ENCODE results near the gene HSP90AB1. TPM values are rescaled to one million over a fixed set of nuclear protein-coding genes. Genes with fewer than 3 reads are reported as not detected.
"Not testable (repeated sequence)": the region's sequence is repeated elsewhere in the genome, so short reads cannot be mapped to it uniquely, and the experiment has no call there.

Gene HSP90AB1
- total RNA-seq, 4 donors from 2014 or later: 336 to 897 (median 564) TPM

- intact Hi-C loops (cut with DNase I; ENCODE audit: low total_unique reads): no loop called here
- Histone ChIP-seq H3K4me1 (peaks cover 0 to 17% of the 10 kb centered on the region in 2 donors), H3K36me3 (no peaks in the 10 kb centered on the region), H3K27ac (peak overlapping the region; percentile 85 to 91), H3K9me3 (no peaks in the 10 kb centered on the region), H3K4me3 (no peak overlapping the region), H3K27me3 (no peaks in the 10 kb centered on the region)
- no peak for TF ChIP-seq POLR2A (IDR thresholded peaks at IDR 0.05)
- no peak for TF ChIP-seq CTCF (IDR thresholded peaks at IDR 0.05)
- DNase-seq: no peak
These were observed 18.5 kb upstream of the HSP90AB1 start for GRCh38 chr6:44228433-44228832.

DNA sequence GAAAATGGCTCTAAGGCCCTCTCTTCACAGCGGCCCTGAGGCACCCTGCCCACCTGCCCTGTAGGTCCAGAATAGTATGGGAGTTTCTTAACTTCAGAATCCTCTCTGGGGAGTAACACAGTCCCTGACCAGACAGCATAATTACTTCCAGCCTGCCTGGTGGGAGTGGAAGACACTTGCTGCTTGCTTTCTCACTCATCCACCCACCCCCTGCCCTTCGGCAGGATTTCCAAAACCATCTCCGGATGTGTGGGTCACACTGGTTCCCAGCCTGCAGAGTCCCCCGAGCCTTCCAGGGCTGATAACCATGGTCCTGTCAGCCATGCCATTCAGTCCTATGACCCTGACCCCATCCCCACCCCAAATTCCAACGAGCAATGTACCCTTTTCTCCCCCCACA is 18.1 kb upstream of the HSP90AB1 start:
- intact Hi-C loops (cut with DNase I; ENCODE audit: low total_unique reads): no loop called here
- no peak for TF ChIP-seq CTCF (IDR thresholded peaks at IDR 0.05)
- no peak for TF ChIP-seq POLR2A (IDR thresholded peaks at IDR 0.05)
- Histone ChIP-seq H3K9me3 (no peaks in the 10 kb centered on the region), H3K27ac (peak overlapping the region; percentile 85 to 91), H3K27me3 (no peaks in the 10 kb centered on the region), H3K36me3 (no peaks in the 10 kb centered on the region), H3K4me1 (peaks cover 0 to 21% of the 10 kb centered on the region in 2 donors), H3K4me3 (no peak overlapping the region)
- DNase-seq: no peak

- peaks cover 0 to 27% of the 10 kb centered on the region in 2 donors for H3K4me1 ChIP-seq
- intact Hi-C loops (cut with DNase I; ENCODE audit: low total_unique reads): loop anchor here (10.0 kb wide), 1 partner anchor 55 kb away; no protein-coding TSS in a partner anchor
- no peak overlapping the region for H3K4me3 ChIP-seq
- no peak for TF ChIP-seq POLR2A (IDR thresholded peaks at IDR 0.05)
- TF ChIP-seq CTCF (IDR thresholded peaks at IDR 0.05): no peak
- no peak for DNase-seq
- H3K36me3 ChIP-seq: no peaks in the 10 kb centered on the region
- H3K27me3 ChIP-seq: no peaks in the 10 kb centered on the region
- H3K27ac ChIP-seq: peak overlapping the region in 1 of 2 donors; percentile 91
- no peaks in the 10 kb centered on the region for H3K9me3 ChIP-seq
These were observed 17.4 kb upstream of the HSP90AB1 start for GRCh38 chr6:44229376-44230033.

GRCh38 chr6:44230034-44230675 is 16.7 kb upstream of the HSP90AB1 start:
- H3K36me3 ChIP-seq: no peaks in the 10 kb centered on the region
- intact Hi-C loops (cut with DNase I; ENCODE audit: low total_unique reads): loop anchor here (10.0 kb wide), 1 partner anchor 55 kb away; no protein-coding TSS in a partner anchor

GRCh38 chr6:44231426-44231825 is 15.5 kb upstream of the HSP90AB1 start:
- H3K27me3 ChIP-seq, H3K36me3 ChIP-seq, H3K9me3 ChIP-seq, H3K4me3 ChIP-seq, DNase-seq: not testable (repeated sequence)
- intact Hi-C loops (cut with DNase I; ENCODE audit: low total_unique reads): loop anchor here (10.0 kb wide), 1 partner anchor 57 kb away; no protein-coding TSS in a partner anchor
- H3K27ac ChIP-seq: peak overlapping the region in 1 of 2 donors; percentile 34
- peaks cover 10 to 37% of the 10 kb centered on the region in 2 donors for H3K4me1 ChIP-seq

More at GRCh38 chr6:44230034-44230675, 16.7 kb upstream of the HSP90AB1 start:
- Histone ChIP-seq H3K4me1 (peaks cover 5 to 34% of the 10 kb centered on the region in 2 donors), H3K27ac (peak overlapping the region in 1 of 2 donors; percentile 1), H3K9me3 (no peaks in the 10 kb centered on the region), H3K4me3 (no peak overlapping the region), H3K27me3 (no peaks in the 10 kb centered on the region)
- no peak for DNase-seq
- TF ChIP-seq POLR2A (IDR thresholded peaks at IDR 0.05): no peak
- TF ChIP-seq CTCF (IDR thresholded peaks at IDR 0.05): no peak
